ENCODE data around the gene ATG7.

Gene ATG7

DNA sequence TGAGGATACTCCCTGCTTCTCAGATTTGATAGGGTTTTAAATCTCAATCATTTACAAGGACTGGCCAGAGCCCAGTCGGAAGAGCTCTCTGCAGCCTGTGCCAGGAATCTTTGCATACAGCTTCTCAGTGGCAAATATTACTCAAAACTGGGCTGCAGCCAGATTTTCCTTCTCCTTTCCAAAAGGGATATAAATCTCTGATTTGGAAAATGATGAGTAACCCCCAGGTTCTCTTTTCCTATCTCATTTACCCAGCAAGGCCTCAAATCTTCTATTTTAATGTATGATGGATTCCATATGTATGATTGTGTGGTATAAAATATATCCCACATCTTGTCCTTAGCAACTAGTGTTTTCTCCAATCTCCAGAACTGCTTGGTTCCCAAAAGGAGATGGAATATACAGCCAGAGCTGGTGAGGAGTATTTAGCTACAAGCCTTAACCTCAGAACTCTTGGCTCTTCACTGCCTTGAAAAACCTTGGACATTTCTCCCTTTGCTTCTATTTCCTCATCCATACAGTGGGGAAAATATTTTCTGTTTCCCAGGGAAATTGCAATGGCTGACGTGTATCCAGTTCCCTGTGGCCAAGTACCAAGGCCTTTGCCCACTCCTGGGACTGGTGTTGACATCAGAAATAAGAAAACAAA is 114.4 kb downstream of the ATG7 start:
- Histone ChIP-seq H3K9ac (ENCODE audit: low read depth, low read length) (no peak overlapping the region), H2AFZ (ENCODE audit: low read depth, low read length) (no peak overlapping the region), H4K20me1 (ENCODE audit: insufficient read depth, low read length) (no peaks in the 10 kb centered on the region), H3K27me3 (ENCODE audit: insufficient read depth, low read length, poor library complexity) (no peaks in the 10 kb centered on the region), H3K36me3 (ENCODE audit: insufficient read depth, low read length) (no peaks in the 10 kb centered on the region), H3K4me1 (ENCODE audit: insufficient read depth, low read length) (peaks cover 5% of the 10 kb centered on the region), H3K4me2 (ENCODE audit: insufficient read depth, low read length) (no peak overlapping the region), H3K79me2 (ENCODE audit: insufficient read depth, low read length) (no peaks in the 10 kb centered on the region), H3K27ac (ENCODE audit: low read length) (no peak overlapping the region), H3K4me3 (ENCODE audit: low read depth in 1 of 2, low read length in 2 of 2) (no peak overlapping the region), H3K9me3 (ENCODE audit: insufficient read depth, low read length, severe bottlenecking) (no peaks in the 10 kb centered on the region)
- DNase-seq (no peak), ATAC-seq (ENCODE audit: insufficient read depth, low read depth) (no peak)
- no peak for TF ChIP-seq EZH2 (IDR thresholded peaks at IDR 0.05; ENCODE audit: borderline replicate concordance, low read depth, low read length, severe bottlenecking)
- TF ChIP-seq, protein P1, sequence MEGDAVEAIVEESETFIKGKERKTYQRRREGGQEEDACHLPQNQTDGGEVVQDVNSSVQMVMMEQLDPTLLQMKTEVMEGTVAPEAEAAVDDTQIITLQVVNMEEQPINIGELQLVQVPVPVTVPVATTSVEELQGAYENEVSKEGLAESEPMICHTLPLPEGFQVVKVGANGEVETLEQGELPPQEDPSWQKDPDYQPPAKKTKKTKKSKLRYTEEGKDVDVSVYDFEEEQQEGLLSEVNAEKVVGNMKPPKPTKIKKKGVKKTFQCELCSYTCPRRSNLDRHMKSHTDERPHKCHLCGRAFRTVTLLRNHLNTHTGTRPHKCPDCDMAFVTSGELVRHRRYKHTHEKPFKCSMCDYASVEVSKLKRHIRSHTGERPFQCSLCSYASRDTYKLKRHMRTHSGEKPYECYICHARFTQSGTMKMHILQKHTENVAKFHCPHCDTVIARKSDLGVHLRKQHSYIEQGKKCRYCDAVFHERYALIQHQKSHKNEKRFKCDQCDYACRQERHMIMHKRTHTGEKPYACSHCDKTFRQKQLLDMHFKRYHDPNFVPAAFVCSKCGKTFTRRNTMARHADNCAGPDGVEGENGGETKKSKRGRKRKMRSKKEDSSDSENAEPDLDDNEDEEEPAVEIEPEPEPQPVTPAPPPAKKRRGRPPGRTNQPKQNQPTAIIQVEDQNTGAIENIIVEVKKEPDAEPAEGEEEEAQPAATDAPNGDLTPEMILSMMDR (IDR thresholded peaks at IDR 0.05; ENCODE audit: borderline replicate concordance, extremely low read depth, low read length, poor library complexity, severe bottlenecking): no peak

DNA sequence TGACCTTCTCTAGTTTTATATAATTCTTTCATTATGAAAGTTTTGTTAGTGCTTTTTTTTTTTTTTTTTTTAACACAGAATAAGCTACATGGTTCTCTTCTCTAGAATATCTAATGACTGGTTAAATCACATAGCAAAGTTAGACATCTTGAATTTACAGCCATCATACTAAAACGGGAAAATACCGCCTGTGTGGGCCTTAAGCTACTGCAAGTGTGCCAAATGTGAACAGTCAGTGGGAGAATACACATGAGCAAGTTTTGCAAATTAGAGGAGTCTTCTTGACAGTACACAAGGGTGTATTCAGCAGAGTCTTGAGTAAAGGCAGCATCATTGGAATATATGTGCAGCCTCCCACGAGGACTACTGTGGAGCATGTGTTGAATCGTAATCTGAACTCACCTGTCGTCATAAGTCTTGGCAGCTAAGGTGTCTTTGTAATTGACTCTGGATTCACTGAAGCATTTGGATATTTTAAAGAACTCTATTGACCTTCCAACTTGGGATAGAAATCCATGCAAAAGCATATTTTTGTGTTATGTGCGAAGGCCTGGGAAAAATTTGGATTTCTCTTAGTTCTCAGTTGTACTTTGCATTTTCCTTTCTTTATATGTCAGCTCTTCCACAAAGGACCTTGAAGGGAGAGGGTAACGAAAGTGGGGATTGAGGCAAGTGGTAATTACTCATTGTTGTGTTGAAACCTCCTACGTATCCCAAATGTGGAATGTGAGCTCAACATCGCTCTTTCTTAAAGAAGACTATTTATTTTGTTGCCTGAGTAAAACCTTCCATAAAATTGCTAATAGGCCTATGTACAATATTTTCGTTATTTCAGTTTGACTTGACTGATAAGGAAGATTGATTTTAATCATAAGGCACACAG is 117.4 kb downstream of the ATG7 start:
- Histone ChIP-seq H4K20me1 (ENCODE audit: insufficient read depth, low read length) (no peaks in the 10 kb centered on the region), H3K9me3 (ENCODE audit: insufficient read depth, low read length, severe bottlenecking) (no peaks in the 10 kb centered on the region), H3K9ac (ENCODE audit: low read depth, low read length) (no peak overlapping the region), H2AFZ (ENCODE audit: low read depth, low read length) (no peak overlapping the region), H3K79me2 (ENCODE audit: insufficient read depth, low read length) (no peaks in the 10 kb centered on the region), H3K36me3 (ENCODE audit: insufficient read depth, low read length) (no peaks in the 10 kb centered on the region), H3K27me3 (ENCODE audit: insufficient read depth, low read length, poor library complexity) (no peaks in the 10 kb centered on the region), H3K4me2 (ENCODE audit: insufficient read depth, low read length) (no peak overlapping the region), H3K4me1 (ENCODE audit: insufficient read depth, low read length) (peaks cover 14% of the 10 kb centered on the region), H3K4me3 (ENCODE audit: low read depth in 1 of 2, low read length in 2 of 2) (no peak overlapping the region), H3K27ac (ENCODE audit: low read length) (no peak overlapping the region)
- TF ChIP-seq, protein P1 (IDR thresholded peaks at IDR 0.05; ENCODE audit: borderline replicate concordance, extremely low read depth, low read length, poor library complexity, severe bottlenecking): no peak
- TF ChIP-seq EZH2 (IDR thresholded peaks at IDR 0.05; ENCODE audit: borderline replicate concordance, low read depth, low read length, severe bottlenecking): no peak
- DNase-seq: no peak
- no peak for ATAC-seq (ENCODE audit: insufficient read depth, low read depth)

DNA sequence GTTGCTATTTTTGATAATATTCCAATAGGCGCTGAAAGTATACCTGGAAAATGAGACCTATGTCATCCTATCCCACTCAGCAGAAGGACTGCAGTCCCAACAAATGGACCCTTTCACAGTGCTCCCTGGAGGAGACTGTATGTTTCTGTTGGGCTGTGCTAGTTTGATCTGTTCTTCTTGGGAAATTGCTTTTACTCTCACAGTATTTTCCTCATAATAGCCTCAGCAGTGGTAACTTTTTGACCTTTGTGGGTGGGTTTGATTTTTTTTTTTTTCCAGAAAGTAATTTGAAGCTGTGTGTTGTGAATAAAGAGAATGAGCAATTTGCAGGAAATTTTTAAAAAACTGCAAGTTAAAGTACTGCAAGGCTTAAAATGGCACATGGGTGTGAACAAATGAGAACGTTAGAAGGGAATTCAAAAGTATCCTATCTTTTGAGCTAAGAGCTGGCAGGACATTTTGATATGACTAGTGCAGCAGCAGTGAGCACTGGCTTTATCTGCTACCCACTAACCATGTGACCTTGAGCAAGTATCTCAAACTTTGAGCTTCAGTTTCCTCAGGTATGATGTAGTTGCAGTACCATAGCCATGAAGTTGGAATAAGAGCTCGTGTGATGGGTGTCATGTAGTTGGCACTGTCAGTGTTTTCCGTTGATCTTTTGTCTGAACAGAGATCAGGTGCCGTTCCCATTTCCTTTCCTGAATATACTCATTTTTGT is 118.4 kb downstream of the ATG7 start:
- H3K9me3 ChIP-seq (ENCODE audit: insufficient read depth, low read length, severe bottlenecking): no peaks in the 10 kb centered on the region
- H3K4me2 ChIP-seq (ENCODE audit: insufficient read depth, low read length): no peak overlapping the region
- H3K4me3 ChIP-seq (ENCODE audit: low read depth in 1 of 2, low read length in 2 of 2): no peak overlapping the region
- no peak for ATAC-seq (ENCODE audit: insufficient read depth, low read depth)
- H3K27me3 ChIP-seq (ENCODE audit: insufficient read depth, low read length, poor library complexity): no peaks in the 10 kb centered on the region
- no peaks in the 10 kb centered on the region for H3K36me3 ChIP-seq (ENCODE audit: insufficient read depth, low read length)
- no peaks in the 10 kb centered on the region for H4K20me1 ChIP-seq (ENCODE audit: insufficient read depth, low read length)
- no peak for TF ChIP-seq EZH2 (IDR thresholded peaks at IDR 0.05; ENCODE audit: borderline replicate concordance, low read depth, low read length, severe bottlenecking)
- TF ChIP-seq, protein P1 (IDR thresholded peaks at IDR 0.05; ENCODE audit: borderline replicate concordance, extremely low read depth, low read length, poor library complexity, severe bottlenecking): no peak
- no peak overlapping the region for H3K9ac ChIP-seq (ENCODE audit: low read depth, low read length)
- H3K27ac ChIP-seq (ENCODE audit: low read length): no peak overlapping the region
- peaks cover 14% of the 10 kb centered on the region for H3K4me1 ChIP-seq (ENCODE audit: insufficient read depth, low read length)
- no peaks in the 10 kb centered on the region for H3K79me2 ChIP-seq (ENCODE audit: insufficient read depth, low read length)
- no peak overlapping the region for H2AFZ ChIP-seq (ENCODE audit: low read depth, low read length)
- no peak for DNase-seq
